Body of pancreas (tissue), 4 donors: ENCODE measurements around the gene GAB2.

Experiments used
- POLR2A ChIP-seq, 3 donors: fragments of 450-650 bp; IDR thresholded peaks; one replicate each; pipeline ENCODE4 v1.6.1; 2016; ENCODE audit warnings: antibody characterized with exemption in 3 of 3, mild to moderate bottlenecking in 2 of 3
- TF ChIP-seq, protein P1 (sequence below), 7 experiments: fragments of 450-650 bp in 4 of 7; fragments of 200-600 bp in 3 of 7; sonication (generic) in 3 of 7; IDR thresholded peaks; one replicate each; pipeline ENCODE4 v1.5.1; 2016 to 2019; ENCODE audit warnings: antibody characterized with exemption in 7 of 7

DNA sequence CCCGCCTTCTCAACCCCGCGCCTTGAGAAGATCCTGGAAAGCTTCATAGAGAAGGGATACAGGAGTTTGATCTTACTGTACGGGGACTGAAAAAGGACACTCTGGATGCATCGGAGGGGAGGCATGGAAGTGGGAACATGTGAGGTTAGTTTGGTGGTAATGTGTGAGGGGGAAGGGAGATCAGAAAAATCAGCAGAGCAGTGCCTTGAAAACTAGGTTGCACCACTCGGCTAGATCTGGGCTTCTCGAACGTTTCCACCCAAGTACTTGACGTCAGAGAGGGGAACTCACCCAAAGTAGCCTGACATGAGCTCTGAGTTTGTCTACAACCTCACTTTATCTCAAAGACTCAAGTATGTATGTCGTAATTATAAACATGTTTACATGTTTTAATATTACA lies 214.4 kb downstream of the GAB2 start:
- TF ChIP-seq, protein P1, sequence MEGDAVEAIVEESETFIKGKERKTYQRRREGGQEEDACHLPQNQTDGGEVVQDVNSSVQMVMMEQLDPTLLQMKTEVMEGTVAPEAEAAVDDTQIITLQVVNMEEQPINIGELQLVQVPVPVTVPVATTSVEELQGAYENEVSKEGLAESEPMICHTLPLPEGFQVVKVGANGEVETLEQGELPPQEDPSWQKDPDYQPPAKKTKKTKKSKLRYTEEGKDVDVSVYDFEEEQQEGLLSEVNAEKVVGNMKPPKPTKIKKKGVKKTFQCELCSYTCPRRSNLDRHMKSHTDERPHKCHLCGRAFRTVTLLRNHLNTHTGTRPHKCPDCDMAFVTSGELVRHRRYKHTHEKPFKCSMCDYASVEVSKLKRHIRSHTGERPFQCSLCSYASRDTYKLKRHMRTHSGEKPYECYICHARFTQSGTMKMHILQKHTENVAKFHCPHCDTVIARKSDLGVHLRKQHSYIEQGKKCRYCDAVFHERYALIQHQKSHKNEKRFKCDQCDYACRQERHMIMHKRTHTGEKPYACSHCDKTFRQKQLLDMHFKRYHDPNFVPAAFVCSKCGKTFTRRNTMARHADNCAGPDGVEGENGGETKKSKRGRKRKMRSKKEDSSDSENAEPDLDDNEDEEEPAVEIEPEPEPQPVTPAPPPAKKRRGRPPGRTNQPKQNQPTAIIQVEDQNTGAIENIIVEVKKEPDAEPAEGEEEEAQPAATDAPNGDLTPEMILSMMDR (IDR thresholded peaks at IDR 0.05), result no peak
- TF ChIP-seq POLR2A (IDR thresholded peaks at IDR 0.05), result no peak
